IMR-90 (cell line): Measurements from ENCODE around the gene S100A3. TPM values are rescaled to one million over a fixed set of nuclear protein-coding genes. Genes with fewer than 3 reads are reported as not detected.

Experiments used
- ATAC-seq: fragments of 200-7000 bp; cut with Tn5 transposase; 2 replicates; pipeline ENCODE4 v1.9.1; 2020; ENCODE audit warnings: low read depth, mild to moderate bottlenecking, moderate library complexity
- BruUV-seq: library from RNA; stranded (reverse); fragments of 400-500 nt; replicated peaks from 2 replicates; lab custom pipeline; 2021; lab: Mats Ljungman, UMichigan
- CTCF ChIA-PET: fragments of 300-600 bp; formaldehyde crosslinking; extraction: SDS; loops from one replicate; lab custom pipeline; 2021; ENCODE audit warnings: antibody characterized with exemption; lab: Yijun Ruan, JAX
- POLR2A ChIA-PET: fragments of 300-600 bp; sonication (Branson Sonifier 250); formaldehyde crosslinking; loops from one replicate; lab custom pipeline; 2022; ENCODE audit warnings: antibody characterized with exemption; ENCODE audit not compliant: unreplicated experiment; lab: Charles Lee
- DNase-seq: peaks from one replicate; pipeline ENCODE4 v3.0.0; 2013
- H2AFZ ChIP-seq: replicated peaks from 2 replicates; pipeline ENCODE3; 2013; ENCODE audit warnings: low read length, mild to moderate bottlenecking; ENCODE audit not compliant: poor library complexity
- H2AK5ac ChIP-seq: 2 replicates; pipeline ENCODE4 v1.6.1; 2013; ENCODE audit warnings: low read depth, low read length, inconsistent platforms
- H2AK9ac ChIP-seq: replicated peaks from 2 replicates; pipeline ENCODE3; 2013; ENCODE audit warnings: mild to moderate bottlenecking, low read depth, low read length, moderate library complexity; ENCODE audit not compliant: poor library complexity
- H2BK120ac ChIP-seq: 2 replicates; pipeline ENCODE4 v1.6.1; 2013; ENCODE audit warnings: low read depth, low read length, inconsistent platforms
- H2BK15ac ChIP-seq: 3 replicates; pipeline ENCODE4 v1.6.1; 2013; ENCODE audit warnings: low read depth, low read length, inconsistent platforms
- H2BK20ac ChIP-seq: 2 replicates; pipeline ENCODE4 v1.6.1; 2013; ENCODE audit warnings: low read depth, mild to moderate bottlenecking, inconsistent platforms, low read length, moderate library complexity
- H2BK5ac ChIP-seq: 2 replicates; pipeline ENCODE4 v1.6.1; 2013; ENCODE audit warnings: mild to moderate bottlenecking, low read depth, low read length, inconsistent platforms; ENCODE audit not compliant: poor library complexity, severe bottlenecking
- H3K14ac ChIP-seq: replicated peaks from 2 replicates; pipeline ENCODE4 v1.6.1; 2013; ENCODE audit warnings: low read depth, low read length, inconsistent platforms
- H3K18ac ChIP-seq: 2 replicates; pipeline ENCODE4 v1.6.1; 2013; ENCODE audit warnings: low read depth, low read length, control low read depth
- H3K23ac ChIP-seq: 2 replicates; pipeline ENCODE4 v1.6.1; 2013; ENCODE audit warnings: low read depth, low read length, inconsistent platforms
- H3K27ac ChIP-seq: 2 replicates; pipeline ENCODE4 v1.5.1; 2013; ENCODE audit warnings: mild to moderate bottlenecking, control low read depth, low read length; ENCODE audit not compliant: insufficient read depth
- H3K27me3 ChIP-seq: 2 replicates; pipeline ENCODE4 v1.6.1; 2013; ENCODE audit warnings: low read length; ENCODE audit not compliant: control insufficient read depth, insufficient read depth
- H3K36me3 ChIP-seq: 2 replicates; pipeline ENCODE4 v1.6.1; 2013; ENCODE audit warnings: low read length, mixed read lengths; ENCODE audit not compliant: control insufficient read depth, insufficient read depth
- H3K4ac ChIP-seq: 2 replicates; pipeline ENCODE4 v1.6.1; 2013; ENCODE audit warnings: low read depth, low read length, inconsistent platforms
- H3K4me1 ChIP-seq: 2 replicates; pipeline ENCODE4 v1.6.1; 2013; ENCODE audit warnings: low read length, mixed read lengths; ENCODE audit not compliant: control insufficient read depth, insufficient read depth
- H3K4me2 ChIP-seq: 2 replicates; pipeline ENCODE4 v1.6.1; 2013; ENCODE audit warnings: low read depth, mild to moderate bottlenecking, control low read depth, low read length, moderate library complexity
- H3K4me3 ChIP-seq: 2 replicates; pipeline ENCODE4 v1.5.1; 2013; ENCODE audit warnings: low read depth, mild to moderate bottlenecking, control low read depth, low read length, moderate library complexity; ENCODE audit not compliant: insufficient read depth
- H3K56ac ChIP-seq: 2 replicates; pipeline ENCODE4 v1.6.1; 2013; ENCODE audit warnings: low read length, inconsistent platforms; ENCODE audit not compliant: insufficient read depth; ENCODE audit errors: extremely low read depth
- H3K79me1 ChIP-seq, 2 experiments: 2 replicates each; pipeline ENCODE4 v1.6.1; 2013; ENCODE audit warnings: low read length in 2 of 2, inconsistent platforms in 1 of 2, low read depth in 1 of 2
- H3K9ac ChIP-seq: 2 replicates; pipeline ENCODE4 v1.6.1; 2013; ENCODE audit warnings: low read depth, low read length, control low read depth
- H3K9me1 ChIP-seq: 2 replicates; pipeline ENCODE4 v1.6.1; 2013; ENCODE audit warnings: low read length, inconsistent platforms; ENCODE audit not compliant: insufficient read depth
- H3K9me3 ChIP-seq: 2 replicates; pipeline ENCODE4 v1.6.1; 2013; ENCODE audit warnings: low read length; ENCODE audit not compliant: control insufficient read depth, insufficient read depth
- H4K20me1 ChIP-seq: 2 replicates; pipeline ENCODE4 v1.6.1; 2013; ENCODE audit warnings: low read length, inconsistent platforms; ENCODE audit not compliant: insufficient read depth
- H4K5ac ChIP-seq: 2 replicates; pipeline ENCODE4 v1.6.1; 2013; ENCODE audit warnings: mild to moderate bottlenecking, low read depth, low read length, control low read depth
- H4K8ac ChIP-seq, 2 experiments: 2 replicates each; pipeline ENCODE4 v1.6.1; 2013; ENCODE audit warnings: low read depth in 2 of 2, low read length in 2 of 2, control low read depth in 1 of 2, inconsistent platforms in 1 of 2
- H4K91ac ChIP-seq: 2 replicates; pipeline ENCODE4 v1.6.1; 2013; ENCODE audit warnings: low read depth, low read length, inconsistent platforms; ENCODE audit not compliant: insufficient read depth
- BHLHE40 ChIP-seq: fragments of 150-350 bp; IDR thresholded peaks from 2 replicates; pipeline ENCODE4 v1.6.1; 2016; ENCODE audit warnings: mild to moderate bottlenecking, low read depth, low read length
- MAFK ChIP-seq: IDR thresholded peaks from 2 replicates; pipeline ENCODE4 v1.6.1; 2012; ENCODE audit warnings: low read depth, low read length, improper control_type of control experiment
- MXI1 ChIP-seq: IDR thresholded peaks from 2 replicates; pipeline ENCODE4 v1.6.1; 2012; ENCODE audit warnings: low read depth, mild to moderate bottlenecking, low read length, moderate library complexity, borderline replicate concordance
- NFE2L2 ChIP-seq: fragments of 150-350 bp; IDR thresholded peaks from 2 replicates; pipeline ENCODE4 v1.6.1; 2016; ENCODE audit warnings: low read depth, mild to moderate bottlenecking, low read length
- POLR2A ChIP-seq: IDR thresholded peaks from 2 replicates; pipeline ENCODE4 v1.6.1; 2012; ENCODE audit warnings: mild to moderate bottlenecking, low read depth, low read length
- RCOR1 ChIP-seq: IDR thresholded peaks from 2 replicates; pipeline ENCODE4 v1.6.1; 2012; ENCODE audit warnings: mild to moderate bottlenecking, low read length, improper control_type of control experiment; ENCODE audit not compliant: insufficient replicate concordance
- WGBS, 2 experiments: methylation state at CpG; one replicate each; pipeline versions ENCODE4 v1.1.5 to v1.1.7; 2013; ENCODE audit warnings: missing lambda C conversion rate in 2 of 2; ENCODE audit not compliant: insufficient read length in 1 of 2; ENCODE audit errors: extremely low coverage in 2 of 2; 5-methylcytosine and 5-hydroxymethylcytosine counted together
- dilution Hi-C: fragments of 300-500 bp; cut with HindIII; formaldehyde crosslinking; loops from one replicate; pipeline ENCODE4 v1.14.3; 2018; ENCODE audit warnings: low sequenced_read_pairs; ENCODE audit not compliant: unreplicated experiment
- in situ Hi-C: fragments of 300-500 bp; cut with MboI; formaldehyde crosslinking; loops from 3 replicates; pipeline ENCODE4 v1.14.3; 2019; ENCODE audit warnings: low sequenced_read_pairs, inconsistent platforms, mixed read lengths
- intact Hi-C: fragments of 100-400 bp; cut with micrococcal nuclease; formaldehyde crosslinking; loops from 2 replicates; pipeline ENCODE4 v1.10.0; 2022
- polyA plus RNA-seq, 3 experiments: library from polyadenylated mRNA; depleted of rRNA; stranded (reverse); fragments of >200 nt; gene quantifications; 2 replicates each; pipeline ENCODE4 v1.2.3, GENCODE V29; 2012; ENCODE audit warnings: low replicate concordance in 1 of 3
- total RNA-seq: library from RNA; depleted of rRNA; stranded (reverse); fragments of >200 nt; gene quantifications from 2 replicates; pipeline ENCODE4 v1.2.3, GENCODE V29; 2012

The S100A3 gene
- total and polyA plus RNA-seq, 2 of the 4 experiments (the other 2 are of a cell fraction): 2.9 to 4.5 TPM

DNA sequence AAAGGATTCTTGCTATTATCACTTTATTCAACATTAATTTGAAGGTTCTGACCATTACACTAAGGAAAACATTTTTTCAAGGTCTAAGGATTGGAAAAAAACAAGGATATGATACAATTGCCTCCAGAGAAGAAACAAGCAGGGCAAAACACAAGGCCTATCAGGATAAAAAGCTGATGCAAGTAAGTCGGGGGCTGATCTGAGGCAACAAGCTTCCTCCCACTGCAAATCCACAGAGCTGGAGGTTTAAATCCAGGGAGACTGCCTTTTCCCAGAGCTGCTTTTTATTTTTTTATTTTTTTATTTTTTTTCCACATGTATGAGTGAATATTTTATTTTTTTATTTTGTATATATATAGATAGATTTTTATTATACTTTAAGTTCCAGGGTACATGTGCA is 35.9 kb upstream of the S100A3 start:
- Histone ChIP-seq H4K91ac (no peak overlapping the region), H3K4ac (no peak overlapping the region), H2AK9ac (no peak overlapping the region), H4K8ac (no peak overlapping the region), H4K5ac (no peak overlapping the region), H3K56ac (no peak overlapping the region), H3K18ac (no peak overlapping the region), H3K4me1 (peaks cover 2% of the 10 kb centered on the region; the same call in 1 of the 2 replicates), H2AFZ (no peak overlapping the region), H3K4me2 (no peak overlapping the region), H3K79me1 (no peaks in the 10 kb centered on the region), H2BK20ac (no peak overlapping the region), H4K20me1 (no peaks in the 10 kb centered on the region), H3K4me3 (no peak overlapping the region), H2BK15ac (no peak overlapping the region), H2BK120ac (no peak overlapping the region), H3K23ac (no peak overlapping the region), H3K36me3 (no peaks in the 10 kb centered on the region), H2AK5ac (no peak overlapping the region), H3K27me3 (no peaks in the 10 kb centered on the region), H2BK5ac (no peak overlapping the region), H3K27ac (no peak overlapping the region), H3K9ac (no peak overlapping the region), H3K9me1 (no peaks in the 10 kb centered on the region), H3K14ac (no peak overlapping the region), H3K9me3 (no peaks in the 10 kb centered on the region)
- dilution Hi-C loops: no loop called here
- DNase-seq (no peak), ATAC-seq (no peak)
- ChIA-PET CTCF (interaction anchor here (0.6 kb wide), 1 partner anchor 36 kb away, joined by 3 read pairs; the partner anchor contains the start of gene S100A3), POLR2A (no interaction called here)
- no CpG with 5 or more reads among the region's 1 CpG for WGBS, 2 experiments
- in situ Hi-C loops: no loop called here
- TF ChIP-seq RCOR1 (no peak), MAFK (no peak), POLR2A (no peak), BHLHE40 (no peak), NFE2L2 (no peak), MXI1 (no peak)
- no TSS peak for BruUV-seq
- intact Hi-C loops: no loop called here
